Activated T-cell treated with anti-CD3 and anti-CD28 coated beads for 1 hour (primary cell): Measurements from ENCODE around the gene METTL6.
"Not testable (repeated sequence)": the region's sequence is repeated elsewhere in the genome, so short reads cannot be mapped to it uniquely, and the experiment has no call there.

Source experiments
- DNase-seq: peaks from one replicate; pipeline ENCODE4 v3.0.0-alpha.2; 2020; ENCODE audit warnings: low read depth

METTL6 gene, protein sequence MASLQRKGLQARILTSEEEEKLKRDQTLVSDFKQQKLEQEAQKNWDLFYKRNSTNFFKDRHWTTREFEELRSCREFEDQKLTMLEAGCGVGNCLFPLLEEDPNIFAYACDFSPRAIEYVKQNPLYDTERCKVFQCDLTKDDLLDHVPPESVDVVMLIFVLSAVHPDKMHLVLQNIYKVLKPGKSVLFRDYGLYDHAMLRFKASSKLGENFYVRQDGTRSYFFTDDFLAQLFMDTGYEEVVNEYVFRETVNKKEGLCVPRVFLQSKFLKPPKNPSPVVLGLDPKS

DNA sequence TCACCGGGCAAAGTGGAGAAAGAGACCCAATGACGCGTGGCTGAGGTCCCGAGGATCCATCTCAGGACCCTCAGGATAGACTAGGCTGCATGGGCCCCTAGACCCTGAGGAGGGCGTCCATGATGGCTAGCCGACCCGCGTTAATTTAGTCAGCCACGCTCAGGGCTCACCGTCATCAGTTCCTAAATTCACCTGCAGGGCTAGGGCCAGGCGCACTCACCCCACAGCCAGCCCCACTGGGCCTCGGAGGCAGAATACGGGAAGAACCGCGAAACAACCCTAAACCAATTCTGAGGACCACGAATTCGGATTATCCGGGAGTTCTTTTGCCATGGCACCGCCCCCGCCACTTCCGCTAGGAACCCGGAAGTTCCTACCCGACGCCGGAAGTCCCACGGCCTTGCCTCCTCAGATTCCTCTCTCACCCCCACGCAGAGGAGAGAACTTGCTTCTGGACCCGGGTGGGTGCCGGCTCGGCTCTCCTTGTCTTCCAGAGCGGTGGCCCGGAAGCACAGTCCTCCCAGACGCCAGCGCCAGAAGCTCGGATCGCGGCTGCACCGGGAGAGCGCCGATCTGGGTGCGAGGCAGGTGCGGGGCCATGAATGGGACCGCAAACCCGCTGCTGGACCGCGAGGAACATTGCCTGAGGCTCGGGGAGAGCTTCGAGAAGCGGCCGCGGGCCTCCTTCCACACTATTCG is at the start of gene METTL6, which contains the start of gene EAF1:
TSS of gene METTL6 (minus strand) at position 363 of the 699 bp plus-strand sequence. CDS start 1,033 bp downstream, outside the sequence.
TSS of gene EAF1 (plus strand) at position 417 of the 699 bp plus-strand sequence. CDS start at position 599, 182 bp downstream.
- DNase-seq = peak; percentile 79

DNA sequence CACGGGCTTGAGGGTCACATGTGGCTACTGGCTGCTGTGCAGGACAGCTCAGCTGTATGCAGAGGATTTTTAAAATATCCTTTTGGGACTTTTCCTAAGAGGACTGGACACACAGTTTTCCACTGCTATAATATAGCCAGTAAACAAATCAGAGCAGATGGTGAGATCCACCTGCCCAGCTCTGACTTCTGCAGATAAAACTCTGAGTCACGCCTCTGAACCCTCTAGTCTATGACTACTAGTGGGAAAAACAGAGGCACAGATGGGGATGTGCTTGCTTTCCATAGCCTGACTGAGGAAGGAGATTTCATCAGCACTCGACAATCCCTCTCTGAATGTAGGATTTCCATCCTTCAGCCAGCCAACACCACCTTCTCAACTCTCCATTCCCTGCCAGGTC is 49.0 kb upstream of the METTL6 start:
- no peak for DNase-seq

DNA sequence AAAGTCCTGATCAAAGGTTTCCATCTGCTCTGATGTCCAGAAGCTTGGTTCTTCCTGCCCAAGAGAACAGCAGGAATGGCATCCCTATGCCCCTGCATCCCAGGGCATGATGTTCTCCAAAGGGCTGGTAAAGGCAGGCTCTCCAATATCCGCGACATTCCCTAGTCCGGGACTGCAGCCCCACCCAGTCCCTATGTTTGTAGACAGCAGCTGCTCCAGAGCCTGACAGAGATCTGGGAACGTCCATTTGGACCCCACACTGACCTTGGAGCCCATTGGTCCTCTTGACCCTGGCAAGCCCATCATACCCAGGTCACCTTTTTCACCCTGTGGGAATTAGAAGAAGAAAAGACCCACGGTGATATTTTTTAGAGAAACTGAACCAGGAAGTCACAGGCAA is 47.8 kb upstream of the METTL6 start:
- no peak for DNase-seq

DNA sequence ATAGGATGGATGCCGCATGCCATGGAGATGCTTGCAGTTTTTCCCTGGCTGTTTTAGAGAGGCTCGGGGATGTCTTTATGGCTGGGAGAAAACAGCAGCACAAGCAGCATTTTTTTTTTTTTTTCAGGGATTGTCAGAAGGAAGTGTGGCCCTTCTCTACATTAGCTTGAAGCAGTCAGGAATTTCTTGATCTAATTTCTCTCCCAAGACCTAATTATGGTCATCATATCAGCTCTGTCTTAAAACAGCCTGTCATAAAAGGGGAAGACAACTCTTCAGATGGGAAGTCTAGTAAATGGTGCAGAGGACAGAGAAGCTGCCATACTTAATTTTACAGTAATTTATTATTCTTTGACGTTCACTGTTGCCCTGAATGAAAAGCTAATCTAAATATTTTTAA is 44.5 kb upstream of the METTL6 start:
- DNase-seq = no peak

DNA sequence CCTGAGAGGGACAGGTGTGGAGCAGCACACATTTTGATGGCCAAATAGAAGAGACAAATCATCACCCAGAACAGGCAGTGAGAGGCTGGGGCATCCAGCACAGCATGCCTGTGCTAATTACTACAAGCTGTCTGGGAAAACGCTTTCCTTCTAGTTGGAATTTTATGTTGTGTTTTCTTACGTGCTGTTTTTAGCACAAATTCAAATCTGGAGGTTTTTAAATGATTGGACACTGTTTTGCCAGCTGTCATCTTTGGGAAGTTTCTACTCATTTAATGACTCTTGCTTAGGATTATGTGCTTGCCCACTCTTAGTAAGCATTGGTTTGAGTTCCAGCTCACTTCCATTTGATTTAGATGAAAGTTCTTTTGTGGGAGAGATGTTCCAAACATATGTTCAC is 43.5 kb upstream of the METTL6 start:
- DNase-seq = no peak

DNA sequence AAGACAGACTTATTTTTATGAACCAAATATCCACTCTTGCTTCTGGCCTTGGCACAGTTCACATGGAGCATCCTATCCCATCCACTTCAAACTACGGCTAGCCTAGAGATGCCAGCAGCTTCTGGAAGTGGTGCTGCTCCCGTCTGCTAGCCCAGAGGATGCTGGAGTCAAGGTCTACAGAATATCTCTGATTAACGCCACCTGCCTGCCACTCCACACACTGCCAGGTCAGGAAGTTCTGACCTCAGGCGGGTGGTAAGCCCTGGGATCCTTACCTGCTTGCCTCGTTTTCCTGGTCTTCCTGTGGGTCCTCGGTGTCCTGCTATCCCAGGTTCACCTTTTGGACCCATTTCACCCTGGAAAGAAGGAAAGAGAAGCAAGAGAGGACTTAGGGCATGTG is 42.9 kb upstream of the METTL6 start:
- no peak for DNase-seq

DNA sequence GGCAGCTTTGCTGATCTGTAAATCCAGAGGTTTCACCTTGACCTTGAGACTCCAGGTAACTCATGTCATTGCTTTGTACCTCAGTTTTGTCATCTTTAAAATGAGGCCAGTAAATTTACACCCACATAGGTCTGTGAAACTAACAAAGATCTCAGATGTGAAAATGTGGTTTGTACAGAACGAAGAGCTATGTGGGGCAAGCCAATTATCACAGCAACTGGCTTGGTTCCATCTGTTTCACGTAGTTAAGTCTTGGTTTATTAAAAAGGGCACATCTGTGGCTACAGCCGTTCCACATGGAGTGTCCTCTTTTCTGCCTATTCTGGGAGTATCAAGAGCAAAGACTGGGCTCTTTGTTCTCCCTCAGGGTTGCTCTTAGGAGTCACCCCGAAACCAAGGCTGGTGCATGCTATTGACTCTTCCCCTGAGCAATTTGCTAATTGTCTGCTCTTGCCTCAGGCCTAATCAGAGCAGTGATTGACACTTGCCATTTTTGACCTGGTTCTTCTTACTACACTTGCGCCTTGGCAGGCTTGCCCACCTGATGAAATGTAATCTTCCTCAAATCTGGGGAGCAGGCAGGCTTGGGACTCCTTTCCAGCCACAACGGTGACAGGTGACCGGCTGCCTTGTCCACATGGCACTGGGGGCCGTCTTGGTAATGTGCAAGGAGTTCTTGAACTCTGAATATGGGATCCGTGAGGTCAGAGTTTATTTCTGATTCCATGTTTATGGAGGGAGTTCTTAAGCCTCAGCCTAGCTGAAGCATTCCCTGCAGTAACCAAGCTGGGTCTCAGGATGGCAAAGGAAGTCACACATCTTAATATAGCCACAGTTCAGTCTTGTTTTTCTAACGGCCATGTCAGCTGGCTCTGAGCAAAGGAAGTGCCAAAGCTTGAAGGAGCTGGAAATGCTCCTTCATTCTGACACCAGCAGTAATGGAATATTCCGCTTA is 40.2 kb upstream of the METTL6 start:
- DNase-seq = no peak

DNA sequence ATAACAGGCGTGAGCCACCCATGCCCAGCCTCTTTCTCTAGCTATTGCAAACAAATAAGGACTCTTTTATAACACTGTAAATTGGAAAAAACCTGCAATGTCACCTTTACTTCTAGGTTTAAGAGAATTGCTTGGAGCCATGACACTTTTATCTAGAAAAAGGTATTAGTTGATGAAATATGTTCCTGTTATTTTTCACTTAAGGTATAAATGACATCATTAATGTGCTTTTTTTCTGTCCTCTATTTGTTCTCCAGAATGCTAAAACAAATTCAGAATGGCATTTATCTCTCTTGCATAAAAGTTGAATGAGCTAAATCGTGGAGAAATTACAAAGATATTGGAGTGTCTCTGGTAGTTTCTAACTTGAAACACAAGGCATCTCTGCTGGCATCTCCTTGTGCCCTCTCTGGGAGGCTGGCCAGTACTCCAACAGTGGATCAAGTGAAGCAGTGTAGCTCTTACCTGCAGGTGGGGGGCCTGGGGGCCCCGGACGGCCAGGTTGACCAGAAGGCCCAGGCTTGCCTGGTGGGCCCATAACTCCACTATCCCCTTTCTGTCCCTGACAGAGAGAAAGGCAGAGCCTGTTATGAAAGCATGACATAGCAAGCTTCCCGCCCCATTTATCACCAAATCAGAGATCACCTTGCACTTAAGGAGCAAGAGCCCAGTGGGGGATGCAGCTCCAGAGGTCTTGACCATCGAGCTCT is 38.7 kb upstream of the METTL6 start:
- DNase-seq = no peak

DNA sequence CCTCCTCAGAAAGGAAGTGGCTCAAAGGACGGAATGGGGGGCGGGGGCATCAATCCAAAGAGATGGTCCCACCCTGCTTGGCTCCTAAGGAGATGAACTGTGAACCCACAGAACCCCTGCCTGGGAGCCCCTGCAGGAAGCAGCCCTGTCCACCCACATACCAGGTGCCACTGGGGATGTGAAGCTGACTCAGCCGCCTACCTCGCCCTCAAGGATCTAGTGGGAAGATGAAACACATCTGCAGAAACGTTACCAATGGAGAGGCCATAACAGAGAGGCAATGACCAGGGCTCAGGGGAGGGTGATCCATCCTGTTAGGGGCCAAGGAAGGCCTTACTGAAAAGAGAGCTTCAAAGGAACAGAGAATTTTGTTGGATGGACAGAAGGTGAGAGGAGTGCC is 35.1 kb upstream of the METTL6 start:
- no peak for DNase-seq

DNA sequence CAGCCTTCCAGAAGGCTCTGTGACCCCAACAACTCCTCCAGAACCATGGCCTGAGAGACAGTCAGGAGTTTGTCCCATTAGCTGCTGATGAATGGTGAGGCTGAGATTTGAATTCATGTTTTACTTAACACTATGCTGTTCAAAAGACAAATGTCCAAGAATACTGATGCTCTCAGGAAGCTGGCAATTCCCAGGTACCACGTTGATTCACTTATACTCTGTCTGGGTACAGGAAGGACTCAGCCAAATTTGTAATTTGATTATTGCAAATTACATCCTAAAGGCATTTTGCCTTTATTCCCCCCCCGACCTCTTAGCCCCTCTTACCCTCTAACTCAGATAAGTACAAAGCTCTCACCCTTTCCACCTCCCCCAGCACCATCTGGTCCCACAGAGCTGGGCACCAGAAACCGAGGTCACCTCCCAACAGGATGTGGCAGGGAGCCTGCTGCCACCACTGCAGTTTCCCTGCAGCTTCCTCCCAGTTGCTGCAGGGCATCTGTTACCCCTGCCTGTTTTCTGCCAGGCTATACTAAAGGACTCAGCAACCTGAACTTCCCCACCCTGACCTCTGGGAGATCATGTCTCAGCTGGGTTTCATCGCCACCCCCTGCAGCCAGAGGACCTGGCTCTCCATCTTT is 33.7 kb upstream of the METTL6 start:
- DNase-seq = no peak

DNA sequence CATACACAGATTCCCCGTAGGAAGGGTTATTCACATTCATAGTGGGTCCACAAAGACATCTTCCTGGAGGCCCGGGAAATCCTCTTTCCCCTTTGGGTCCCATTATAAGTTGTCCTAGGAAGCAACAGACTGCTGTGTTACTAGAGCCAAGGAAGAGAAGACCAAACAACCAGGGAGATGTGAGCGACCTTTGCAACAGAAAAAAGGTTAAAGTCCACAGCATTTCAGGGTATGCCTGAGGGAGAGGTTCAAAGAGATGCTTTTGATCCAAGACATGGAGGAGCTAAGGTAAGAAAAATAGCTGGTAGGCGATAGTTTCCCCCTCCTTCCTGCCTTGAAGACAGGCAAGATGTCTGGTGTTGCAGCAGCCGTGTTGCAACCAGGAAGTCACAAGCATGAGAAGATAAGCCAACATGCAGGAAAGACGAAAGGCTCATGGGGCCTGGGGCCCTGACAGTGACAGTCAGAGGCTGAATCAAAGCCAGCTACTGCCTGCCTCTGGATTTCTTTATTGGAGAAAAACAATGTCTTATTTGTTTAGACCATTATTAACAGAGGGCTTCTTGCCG is 31.0 kb upstream of the METTL6 start:
- DNase-seq = no peak

DNA sequence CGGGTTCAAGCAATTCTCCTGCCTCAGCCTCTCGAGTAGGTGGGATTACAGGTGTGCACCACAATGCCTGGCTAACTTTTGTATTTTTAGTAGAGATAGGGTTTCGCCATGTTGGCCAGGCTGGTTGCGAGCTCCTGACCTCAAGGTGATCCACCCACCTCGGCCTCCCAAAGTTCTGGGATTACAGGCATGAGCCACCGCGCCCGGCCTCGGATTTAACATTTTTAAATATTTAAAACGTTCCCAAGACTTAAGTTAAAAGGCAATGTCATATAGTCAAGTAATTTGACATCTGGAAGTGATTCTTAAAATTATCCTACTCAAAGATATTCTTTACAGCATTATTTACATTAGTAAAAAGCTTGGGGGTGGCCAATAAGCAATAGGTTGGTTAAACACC is 29.6 kb upstream of the METTL6 start:
- DNase-seq = not testable (repeated sequence)

DNA sequence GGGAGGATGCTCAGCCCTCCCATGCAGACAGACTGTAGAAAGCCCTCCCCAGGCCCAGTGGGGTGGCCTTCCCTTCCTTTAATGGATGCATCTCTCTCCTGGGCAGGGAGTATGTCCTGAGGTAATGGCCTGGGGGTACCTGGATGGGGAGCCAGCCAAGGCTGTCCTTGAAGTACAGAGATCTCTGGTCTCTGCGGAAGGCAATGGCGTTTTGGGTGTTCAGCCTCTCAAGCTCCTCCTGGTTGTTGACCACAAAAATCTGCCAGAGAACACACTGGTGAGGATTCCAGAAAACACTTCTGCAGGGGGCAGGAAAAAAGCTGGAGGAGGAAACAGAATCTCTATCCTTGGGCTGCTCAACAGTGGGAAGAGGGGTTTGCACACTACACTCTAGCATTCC is 29.0 kb upstream of the METTL6 start:
- no peak for DNase-seq

DNA sequence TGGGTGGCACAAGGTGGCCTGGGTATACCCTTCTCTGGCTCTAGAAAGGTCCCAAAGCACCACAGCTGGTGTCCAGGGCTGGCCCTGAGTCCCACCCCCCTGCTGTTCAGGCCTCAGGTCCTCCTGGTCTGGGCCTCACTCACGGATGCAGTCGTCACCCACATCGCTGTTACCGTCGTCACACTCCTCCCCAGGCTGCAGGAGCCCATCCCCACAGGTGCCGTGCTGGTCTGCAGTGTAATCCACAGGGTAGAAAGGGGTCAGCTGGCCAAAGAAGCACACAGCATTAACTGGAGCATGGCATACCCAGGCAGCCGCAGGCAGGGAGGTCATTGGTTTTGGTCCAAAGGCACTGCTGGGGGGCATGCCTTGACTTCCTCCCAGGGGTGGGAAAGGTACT is 28.4 kb upstream of the METTL6 start:
- DNase-seq = no peak

DNA sequence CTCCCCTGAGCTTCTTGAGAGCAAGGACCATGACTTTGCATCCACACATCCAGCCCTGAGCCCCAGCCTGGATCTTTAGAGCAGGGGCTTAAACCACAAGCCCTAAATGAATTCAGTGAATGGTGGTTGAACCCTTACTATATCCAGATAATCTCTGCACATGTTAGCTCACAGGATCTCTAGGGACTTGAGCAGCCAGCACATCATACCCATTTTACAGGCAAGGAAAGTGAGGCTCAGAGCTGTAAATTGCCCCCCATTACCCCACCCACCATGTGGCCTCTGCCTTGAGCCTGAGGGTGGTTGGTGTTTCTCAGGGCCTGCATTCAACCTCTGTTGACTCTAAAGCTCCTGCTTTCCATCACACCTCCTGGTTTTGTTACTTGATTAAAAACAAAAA is 27.6 kb upstream of the METTL6 start:
- no peak for DNase-seq

DNA sequence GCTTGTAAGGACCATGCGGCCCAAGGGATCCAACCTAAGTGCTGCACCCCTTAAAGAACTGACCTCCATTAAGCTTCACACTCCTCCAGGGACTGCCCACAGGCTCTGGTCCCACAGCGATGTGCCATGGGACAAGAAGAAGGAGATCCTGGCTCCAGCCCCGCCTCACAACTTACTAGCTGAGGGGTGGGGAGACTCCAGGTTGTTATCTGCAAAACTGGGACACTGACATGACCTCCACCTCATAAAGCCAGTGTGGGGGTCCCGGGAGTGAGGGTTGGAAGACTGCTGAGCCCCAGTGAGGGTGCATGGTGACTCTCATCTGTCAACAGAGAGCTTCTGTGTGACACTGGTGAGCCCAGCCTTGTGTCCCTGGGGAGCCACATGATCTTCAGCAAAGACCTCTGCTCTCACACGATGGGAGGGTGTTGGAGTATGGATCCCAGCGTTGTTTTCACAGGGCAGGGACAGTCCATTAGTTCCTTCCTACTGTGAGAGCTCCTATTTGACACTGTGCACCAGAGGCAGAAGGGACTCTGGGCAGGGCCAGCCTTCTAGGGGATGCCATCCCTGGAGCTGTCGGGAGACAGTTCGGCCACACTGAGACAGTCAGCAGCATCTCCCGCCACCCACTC is 26.8 kb upstream of the METTL6 start:
- no peak for DNase-seq

DNA sequence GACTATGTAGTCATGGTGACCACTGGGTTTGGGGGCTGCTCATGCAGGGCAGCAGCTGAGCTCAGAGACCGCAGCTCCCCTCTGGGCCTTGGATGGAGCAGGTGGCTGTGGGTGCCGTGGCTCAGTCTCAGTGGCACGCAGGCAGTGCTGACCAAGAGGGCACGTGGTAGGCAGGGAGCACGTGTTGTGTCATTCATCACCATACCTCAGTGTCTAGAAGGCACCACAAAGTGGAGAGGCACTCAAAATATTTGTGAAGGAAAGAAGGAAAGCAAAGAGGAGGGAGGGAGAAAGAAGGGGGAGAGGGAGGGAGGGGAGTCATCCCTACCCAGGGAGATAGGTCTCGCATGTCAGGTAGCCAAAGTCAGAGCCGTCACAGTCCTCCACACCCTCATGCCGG is 26.2 kb upstream of the METTL6 start:
- DNase-seq = no peak

DNA sequence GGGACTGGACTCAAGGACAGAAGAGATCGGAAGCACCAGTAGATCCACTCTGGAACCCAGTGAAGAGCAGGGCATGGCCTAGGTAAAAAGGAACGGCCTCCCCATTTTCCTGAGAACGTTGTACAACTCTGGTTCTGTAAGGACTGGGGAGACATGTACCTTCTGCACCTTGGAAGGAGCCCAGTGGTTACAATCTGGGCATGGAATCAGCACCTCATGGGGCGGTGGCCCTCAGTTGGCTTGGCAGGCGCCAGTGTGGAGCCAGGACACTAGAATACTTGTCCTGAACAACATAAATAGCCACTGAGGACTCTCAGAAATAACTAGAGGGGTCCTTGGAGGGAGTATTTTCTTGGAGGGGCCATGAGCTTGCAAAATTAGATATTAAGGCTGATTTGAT is 25.6 kb upstream of the METTL6 start:
- DNase-seq = no peak

DNA sequence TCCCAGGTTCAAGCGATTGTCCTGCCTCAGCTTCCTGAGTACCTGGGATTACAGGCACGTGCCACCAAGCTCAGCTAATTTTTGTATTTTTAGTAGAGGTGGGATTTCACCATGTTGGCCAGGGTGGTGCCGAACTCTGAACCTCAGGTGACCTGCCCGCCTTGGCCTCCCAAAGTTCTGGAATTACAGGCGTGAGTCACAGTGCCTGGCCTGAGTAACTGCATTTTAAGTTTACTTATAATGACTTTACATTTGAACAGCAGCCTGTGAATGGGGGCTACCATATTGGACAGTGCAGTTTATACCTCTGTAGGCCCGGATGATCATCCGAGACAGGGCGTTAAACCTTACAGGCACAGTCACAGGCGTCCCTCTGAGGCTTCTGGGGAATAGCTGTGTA is 24.8 kb upstream of the METTL6 start:
- no peak for DNase-seq
